Measurements from ENCODE around the gene WBP1.

Gene WBP1

GRCh38 chr2:74502147-74502719 lies 44.0 kb downstream of the WBP1 start:
- Histone ChIP-seq H3K4me3 (ENCODE audit: low read length, poor library complexity, severe bottlenecking) (peak overlapping the region; percentile 77), H3K4me2 (ENCODE audit: low read depth, low read length, poor library complexity, severe bottlenecking) (peak overlapping the region; percentile 99), H3K79me2 (ENCODE audit: insufficient read depth, low read length) (peaks cover 23% of the 10 kb centered on the region), H3K27me3 (ENCODE audit: insufficient read depth, low read length, poor library complexity, severe bottlenecking) (no peaks in the 10 kb centered on the region), H3K9me3 (ENCODE audit: insufficient read depth, low read depth, low read length) (no peaks in the 10 kb centered on the region), H3K9ac (ENCODE audit: low read depth, low read length, poor library complexity, severe bottlenecking) (peak overlapping the region; percentile 80), H2AFZ (ENCODE audit: low read length) (0 out of 2 replicates have a peak overlapping the region, but pooled peaks have one; percentile 83), H3K4me1 (ENCODE audit: insufficient read depth, low read length, poor library complexity, severe bottlenecking) (peaks cover 18% of the 10 kb centered on the region), H3K36me3 (ENCODE audit: insufficient read depth, low read length) (no peaks in the 10 kb centered on the region), H3K9me2 (replicated peaks; ENCODE audit: low read depth, low read length) (no peaks in the 10 kb centered on the region), H4K20me1 (ENCODE audit: insufficient read depth, low read length, poor library complexity, severe bottlenecking) (no peaks in the 10 kb centered on the region), H3F3A (ENCODE audit: low read depth) (no peaks in the 10 kb centered on the region)
- no peak for TF ChIP-seq EZH2phosphoT487 (IDR thresholded peaks at IDR 0.05; ENCODE audit: borderline replicate concordance)
- TF ChIP-seq CTCF (conservative IDR thresholded peaks at IDR 0.05; ENCODE audit: low read length) = no peak

- H3K9me3 ChIP-seq (ENCODE audit: insufficient read depth, low read depth, low read length) = no peaks in the 10 kb centered on the region
- no peaks in the 10 kb centered on the region for H3K36me3 ChIP-seq (ENCODE audit: insufficient read depth, low read length)
- H3K9me2 ChIP-seq (replicated peaks; ENCODE audit: low read depth, low read length) = no peaks in the 10 kb centered on the region
- no peaks in the 10 kb centered on the region for H3K27me3 ChIP-seq (ENCODE audit: insufficient read depth, low read length, poor library complexity, severe bottlenecking)
- H4K20me1 ChIP-seq (ENCODE audit: insufficient read depth, low read length, poor library complexity, severe bottlenecking) = no peaks in the 10 kb centered on the region
- H3K4me1 ChIP-seq (ENCODE audit: insufficient read depth, low read length, poor library complexity, severe bottlenecking) = peaks cover 20% of the 10 kb centered on the region
- peak overlapping the region; percentile 83 for H2AFZ ChIP-seq (ENCODE audit: low read length)
- peak overlapping the region; percentile 99 for H3K4me2 ChIP-seq (ENCODE audit: low read depth, low read length, poor library complexity, severe bottlenecking)
- peak overlapping the region; percentile 77 for H3K4me3 ChIP-seq (ENCODE audit: low read length, poor library complexity, severe bottlenecking)
- peaks cover 23% of the 10 kb centered on the region for H3K79me2 ChIP-seq (ENCODE audit: insufficient read depth, low read length)
- H3K9ac ChIP-seq (ENCODE audit: low read depth, low read length, poor library complexity, severe bottlenecking) = peak overlapping the region; percentile 80
- no peaks in the 10 kb centered on the region for H3F3A ChIP-seq (ENCODE audit: low read depth)
- TF ChIP-seq EZH2phosphoT487 (IDR thresholded peaks at IDR 0.05; ENCODE audit: borderline replicate concordance) (no peak), CTCF (conservative IDR thresholded peaks at IDR 0.05; ENCODE audit: low read length) (peak; percentile 53)
These were observed 44.7 kb downstream of the WBP1 start for GRCh38 chr2:74502720-74503505.

- no peaks in the 10 kb centered on the region for H4K20me1 ChIP-seq (ENCODE audit: insufficient read depth, low read length, poor library complexity, severe bottlenecking)
- H3F3A ChIP-seq (ENCODE audit: low read depth) = no peaks in the 10 kb centered on the region
- no peaks in the 10 kb centered on the region for H3K27me3 ChIP-seq (ENCODE audit: insufficient read depth, low read length, poor library complexity, severe bottlenecking)
- H3K9me2 ChIP-seq (replicated peaks; ENCODE audit: low read depth, low read length) = no peaks in the 10 kb centered on the region
- TF ChIP-seq CTCF (conservative IDR thresholded peaks at IDR 0.05; ENCODE audit: low read length) (no peak), EZH2phosphoT487 (IDR thresholded peaks at IDR 0.05; ENCODE audit: borderline replicate concordance) (no peak)
- H3K4me2 ChIP-seq (ENCODE audit: low read depth, low read length, poor library complexity, severe bottlenecking) = peak overlapping the region; percentile 99
- peaks cover 27% of the 10 kb centered on the region for H3K4me1 ChIP-seq (ENCODE audit: insufficient read depth, low read length, poor library complexity, severe bottlenecking)
- no peaks in the 10 kb centered on the region for H3K9me3 ChIP-seq (ENCODE audit: insufficient read depth, low read depth, low read length)
- peak overlapping the region; percentile 80 for H3K9ac ChIP-seq (ENCODE audit: low read depth, low read length, poor library complexity, severe bottlenecking)
- H3K4me3 ChIP-seq (ENCODE audit: low read length, poor library complexity, severe bottlenecking) = peak overlapping the region; percentile 77
- H2AFZ ChIP-seq (ENCODE audit: low read length) = peak overlapping the region; percentile 83
- peaks cover 23% of the 10 kb centered on the region for H3K79me2 ChIP-seq (ENCODE audit: insufficient read depth, low read length)
- no peaks in the 10 kb centered on the region for H3K36me3 ChIP-seq (ENCODE audit: insufficient read depth, low read length)
These were observed 45.6 kb downstream of the WBP1 start for GRCh38 chr2:74503506-74504475.
